ENCODE measurements around the gene SUSD2.

The SUSD2 gene

DNA sequence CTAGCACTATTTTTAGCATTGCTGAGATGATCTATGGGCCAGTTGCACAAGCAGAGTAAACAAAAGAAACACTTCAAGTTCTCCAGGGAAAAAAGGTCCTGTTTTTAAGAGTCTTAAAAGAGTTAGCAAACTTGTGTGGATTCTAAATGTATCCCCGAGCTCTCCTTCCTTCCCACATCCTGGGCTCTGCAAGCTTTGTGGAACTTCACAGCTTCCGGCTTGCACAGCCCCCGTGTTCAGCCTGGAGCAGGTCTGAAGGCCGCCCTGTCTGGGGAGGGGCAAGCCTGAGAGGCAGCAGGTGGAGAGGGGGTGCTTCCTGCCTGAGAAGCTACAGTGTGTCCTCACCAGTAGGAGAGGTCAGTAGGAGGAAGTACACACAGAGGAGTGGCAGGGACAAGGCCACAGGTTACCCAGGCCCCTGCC lies 35.1 kb upstream of the SUSD2 start:
- Mint-ChIP-seq H3K9me3 (no peaks in the 10 kb centered on the region), H3K27ac (peak overlapping the region; percentile 69), H3K36me3 (ENCODE audit: low read depth) (peaks cover 36% of the 10 kb centered on the region), H3K4me1 (ENCODE audit: low read depth) (peaks cover 73% of the 10 kb centered on the region), H3K4me3 (no peak overlapping the region), H3K27me3 (no peaks in the 10 kb centered on the region)
- no peak for DNase-seq

GRCh38 chr22:24146791-24147353 lies 34.4 kb upstream of the SUSD2 start:
- Mint-ChIP-seq H3K4me1 (ENCODE audit: low read depth) (peaks cover 73% of the 10 kb centered on the region), H3K4me3 (no peak overlapping the region), H3K36me3 (ENCODE audit: low read depth) (peaks cover 35% of the 10 kb centered on the region), H3K27me3 (no peaks in the 10 kb centered on the region), H3K27ac (peak overlapping the region; percentile 44), H3K9me3 (no peaks in the 10 kb centered on the region)
- no peak for DNase-seq

- no peak for DNase-seq
- Mint-ChIP-seq H3K36me3 (ENCODE audit: low read depth) (peaks cover 34% of the 10 kb centered on the region), H3K27me3 (no peaks in the 10 kb centered on the region), H3K4me1 (ENCODE audit: low read depth) (peaks cover 70% of the 10 kb centered on the region), H3K27ac (peak overlapping the region; percentile 62), H3K9me3 (no peaks in the 10 kb centered on the region), H3K4me3 (no peak overlapping the region)
Observed at GRCh38 chr22:24147666-24148065, 33.6 kb upstream of the SUSD2 start.

DNA sequence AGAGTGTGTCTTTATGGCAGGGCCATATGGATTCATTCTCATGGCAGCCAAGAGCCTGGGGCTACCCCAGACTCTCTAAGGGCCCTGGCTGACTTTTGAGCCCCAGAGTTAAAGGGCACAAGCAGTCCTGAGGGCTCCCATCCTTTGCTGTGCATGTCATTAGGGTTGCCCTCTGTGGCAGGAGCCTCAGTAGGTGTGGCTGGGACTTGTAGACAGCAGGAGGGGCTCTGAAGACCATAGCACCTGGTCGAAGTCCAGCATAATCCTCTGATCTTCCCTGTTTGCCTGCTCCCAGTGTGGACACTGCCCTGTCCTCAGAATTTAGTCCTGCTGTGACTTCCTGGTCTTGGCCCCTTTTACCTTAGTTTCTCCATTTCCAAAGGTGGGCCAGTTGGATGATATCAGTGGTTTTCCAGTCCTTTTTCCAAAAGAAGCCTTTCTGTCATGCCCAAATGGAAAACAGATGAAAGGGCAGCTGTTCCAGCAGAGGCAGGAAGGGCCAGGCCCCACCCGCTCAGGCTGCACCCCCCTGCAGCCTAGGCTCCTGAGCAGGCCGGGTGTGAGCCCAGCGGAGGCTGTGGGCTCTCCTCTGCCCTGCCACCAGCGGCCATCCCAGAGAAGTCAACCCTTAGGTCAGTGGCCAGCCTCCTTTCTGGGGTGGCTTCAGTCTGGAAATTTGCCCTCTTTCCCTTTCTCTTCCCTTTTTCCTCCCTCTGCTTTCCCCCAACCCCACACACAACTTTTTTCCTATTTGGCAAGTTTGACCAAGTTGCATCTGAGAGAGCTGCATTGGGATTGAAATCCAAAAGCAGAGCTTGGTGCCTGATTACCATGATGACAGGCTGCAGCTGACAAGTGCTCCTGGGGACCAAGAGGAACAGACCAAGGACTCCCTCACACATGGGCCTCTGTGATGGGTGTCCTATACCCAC lies 32.8 kb upstream of the SUSD2 start:
- Mint-ChIP-seq H3K4me1 (ENCODE audit: low read depth) (peaks cover 71% of the 10 kb centered on the region), H3K27me3 (no peaks in the 10 kb centered on the region), H3K9me3 (no peaks in the 10 kb centered on the region), H3K27ac (peak overlapping the region; percentile 67), H3K36me3 (ENCODE audit: low read depth) (peaks cover 28% of the 10 kb centered on the region), H3K4me3 (no peak overlapping the region)
- DNase-seq = no peak

GRCh38 chr22:24149198-24149590 lies 32.1 kb upstream of the SUSD2 start:
- peaks cover 71% of the 10 kb centered on the region for H3K4me1 Mint-ChIP-seq (ENCODE audit: low read depth)
- no peaks in the 10 kb centered on the region for H3K27me3 Mint-ChIP-seq
- H3K4me3 Mint-ChIP-seq = no peak overlapping the region
- peak overlapping the region; percentile 66 for H3K27ac Mint-ChIP-seq
- H3K36me3 Mint-ChIP-seq (ENCODE audit: low read depth) = peaks cover 22% of the 10 kb centered on the region
- no peak for DNase-seq
- no peaks in the 10 kb centered on the region for H3K9me3 Mint-ChIP-seq

DNA sequence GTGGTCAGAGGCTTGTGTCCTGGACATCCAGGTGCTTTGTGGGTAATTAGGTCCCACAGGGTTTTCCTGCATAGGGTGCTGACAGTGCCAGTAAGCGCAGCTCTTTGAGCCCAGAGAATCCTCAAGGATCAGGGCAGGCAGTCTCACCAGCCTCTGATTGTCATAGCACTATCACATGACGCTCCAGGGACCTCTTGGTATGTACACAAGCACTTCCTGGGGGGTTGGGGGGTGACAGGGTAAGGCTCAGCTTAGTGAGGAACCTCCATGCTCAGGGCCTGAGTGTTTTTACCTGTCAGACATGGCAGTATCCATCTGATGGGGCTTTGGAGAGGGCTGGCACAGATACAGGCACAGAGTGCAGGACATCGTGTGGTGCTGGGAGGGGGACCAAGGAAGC lies 27.9 kb upstream of the SUSD2 start:
- peaks cover 75% of the 10 kb centered on the region for H3K4me1 Mint-ChIP-seq (ENCODE audit: low read depth)
- H3K27me3 Mint-ChIP-seq = no peaks in the 10 kb centered on the region
- H3K27ac Mint-ChIP-seq = peak overlapping the region; percentile 76
- DNase-seq = peak; percentile 46
- peaks cover 22% of the 10 kb centered on the region for H3K36me3 Mint-ChIP-seq (ENCODE audit: low read depth)
- no peaks in the 10 kb centered on the region for H3K9me3 Mint-ChIP-seq
- no peak overlapping the region for H3K4me3 Mint-ChIP-seq

DNA sequence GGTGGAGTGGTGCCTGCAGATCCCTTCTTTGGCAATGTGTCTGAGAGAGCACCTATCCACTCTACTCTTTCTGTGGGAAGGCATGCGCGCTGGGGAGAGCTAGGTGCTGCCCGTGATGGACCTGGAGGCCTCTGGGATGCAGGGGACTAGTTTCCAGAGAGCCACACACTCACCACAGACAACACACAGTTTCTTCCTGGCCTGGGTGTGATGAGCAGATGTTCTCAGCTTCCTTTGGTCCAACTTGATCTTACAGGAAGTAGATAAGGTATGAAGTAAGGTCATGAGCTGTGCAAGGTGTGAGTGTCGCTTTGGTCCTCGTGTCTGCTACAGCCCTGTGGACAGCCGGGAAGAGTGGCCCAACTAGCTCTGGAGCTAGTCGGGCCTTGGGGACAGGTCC lies 27.3 kb upstream of the SUSD2 start:
- Mint-ChIP-seq H3K9me3 (no peaks in the 10 kb centered on the region), H3K4me3 (no peak overlapping the region), H3K27me3 (no peaks in the 10 kb centered on the region), H3K36me3 (ENCODE audit: low read depth) (peaks cover 20% of the 10 kb centered on the region), H3K4me1 (ENCODE audit: low read depth) (peaks cover 77% of the 10 kb centered on the region), H3K27ac (peak overlapping the region; percentile 76)
- DNase-seq = no peak

DNA sequence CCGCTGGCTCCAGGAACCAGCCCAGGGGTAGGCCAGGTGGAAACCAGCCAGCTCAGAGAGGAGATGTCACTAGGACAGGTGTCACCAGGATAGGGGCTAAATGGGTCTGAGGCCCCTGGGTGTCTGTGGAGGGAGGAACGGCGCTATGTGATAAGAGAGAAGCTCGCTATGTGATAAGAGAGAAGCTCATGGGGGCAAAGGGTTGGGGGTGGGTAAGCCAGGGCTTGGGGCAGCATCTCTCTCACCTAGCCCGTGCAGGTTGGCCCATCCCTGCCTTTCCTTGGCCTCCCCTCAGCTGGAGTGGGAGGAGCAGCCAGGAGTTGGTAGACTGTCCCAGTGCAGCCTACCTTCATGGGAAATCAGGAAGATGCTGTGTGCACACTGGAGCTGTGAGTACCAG lies 26.5 kb upstream of the SUSD2 start:
- H3K27ac Mint-ChIP-seq = peak overlapping the region; percentile 14
- peaks cover 21% of the 10 kb centered on the region for H3K36me3 Mint-ChIP-seq (ENCODE audit: low read depth)
- H3K4me3 Mint-ChIP-seq = no peak overlapping the region
- H3K9me3 Mint-ChIP-seq = no peaks in the 10 kb centered on the region
- no peak for DNase-seq
- H3K4me1 Mint-ChIP-seq (ENCODE audit: low read depth) = peaks cover 78% of the 10 kb centered on the region
- no peaks in the 10 kb centered on the region for H3K27me3 Mint-ChIP-seq

GRCh38 chr22:24155627-24156140 lies 25.6 kb upstream of the SUSD2 start:
- Mint-ChIP-seq H3K9me3 (no peaks in the 10 kb centered on the region), H3K27ac (peak overlapping the region; percentile 47), H3K36me3 (ENCODE audit: low read depth) (peaks cover 24% of the 10 kb centered on the region), H3K4me1 (ENCODE audit: low read depth) (peaks cover 83% of the 10 kb centered on the region), H3K4me3 (peak overlapping the region; percentile 59), H3K27me3 (no peaks in the 10 kb centered on the region)
- DNase-seq = peak; percentile 71

DNA sequence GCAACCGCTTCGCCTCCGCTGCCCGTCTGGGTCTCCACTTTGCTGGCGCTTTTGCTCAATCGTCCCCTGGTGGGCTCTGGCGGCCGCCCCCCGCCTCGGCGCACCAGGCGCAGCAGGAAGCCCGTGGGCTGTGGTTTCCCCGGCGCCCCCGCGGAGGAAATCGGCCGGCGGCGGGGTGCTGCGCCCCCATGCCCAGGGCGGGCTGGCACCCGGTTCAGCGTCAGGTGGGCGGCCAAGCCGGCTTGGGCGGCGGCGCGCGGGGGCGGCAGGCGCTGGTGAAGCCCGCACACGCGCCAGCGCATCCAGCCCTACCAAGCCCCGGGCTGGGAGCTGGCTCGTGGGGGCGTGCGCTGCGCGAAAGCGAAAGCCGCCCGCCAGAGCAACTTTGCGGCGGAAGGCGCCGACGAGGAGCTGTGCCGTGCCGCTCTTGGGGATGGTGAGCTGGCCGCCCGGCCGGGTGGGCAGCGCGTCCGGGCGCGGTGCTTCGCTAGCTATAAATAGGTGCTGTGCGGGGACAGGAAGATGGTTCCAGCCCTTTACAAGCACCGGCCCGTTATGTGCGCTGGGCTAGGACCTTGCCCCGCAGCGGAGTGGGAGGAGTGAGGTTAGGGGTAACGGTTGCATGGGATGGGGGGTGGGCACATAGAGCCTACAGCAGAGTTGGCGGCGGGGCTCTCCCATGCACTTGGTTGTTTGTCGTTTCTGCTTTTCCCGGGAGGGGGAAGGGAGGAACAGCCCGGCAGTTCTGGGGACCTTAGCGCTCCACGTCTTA lies 25.0 kb upstream of the SUSD2 start:
- Mint-ChIP-seq H3K36me3 (ENCODE audit: low read depth) (peaks cover 25% of the 10 kb centered on the region), H3K4me1 (ENCODE audit: low read depth) (peaks cover 85% of the 10 kb centered on the region), H3K4me3 (peak overlapping the region; percentile 82), H3K9me3 (no peaks in the 10 kb centered on the region), H3K27me3 (no peaks in the 10 kb centered on the region), H3K27ac (peak overlapping the region; percentile 89)
- DNase-seq = peak; percentile 79

DNA sequence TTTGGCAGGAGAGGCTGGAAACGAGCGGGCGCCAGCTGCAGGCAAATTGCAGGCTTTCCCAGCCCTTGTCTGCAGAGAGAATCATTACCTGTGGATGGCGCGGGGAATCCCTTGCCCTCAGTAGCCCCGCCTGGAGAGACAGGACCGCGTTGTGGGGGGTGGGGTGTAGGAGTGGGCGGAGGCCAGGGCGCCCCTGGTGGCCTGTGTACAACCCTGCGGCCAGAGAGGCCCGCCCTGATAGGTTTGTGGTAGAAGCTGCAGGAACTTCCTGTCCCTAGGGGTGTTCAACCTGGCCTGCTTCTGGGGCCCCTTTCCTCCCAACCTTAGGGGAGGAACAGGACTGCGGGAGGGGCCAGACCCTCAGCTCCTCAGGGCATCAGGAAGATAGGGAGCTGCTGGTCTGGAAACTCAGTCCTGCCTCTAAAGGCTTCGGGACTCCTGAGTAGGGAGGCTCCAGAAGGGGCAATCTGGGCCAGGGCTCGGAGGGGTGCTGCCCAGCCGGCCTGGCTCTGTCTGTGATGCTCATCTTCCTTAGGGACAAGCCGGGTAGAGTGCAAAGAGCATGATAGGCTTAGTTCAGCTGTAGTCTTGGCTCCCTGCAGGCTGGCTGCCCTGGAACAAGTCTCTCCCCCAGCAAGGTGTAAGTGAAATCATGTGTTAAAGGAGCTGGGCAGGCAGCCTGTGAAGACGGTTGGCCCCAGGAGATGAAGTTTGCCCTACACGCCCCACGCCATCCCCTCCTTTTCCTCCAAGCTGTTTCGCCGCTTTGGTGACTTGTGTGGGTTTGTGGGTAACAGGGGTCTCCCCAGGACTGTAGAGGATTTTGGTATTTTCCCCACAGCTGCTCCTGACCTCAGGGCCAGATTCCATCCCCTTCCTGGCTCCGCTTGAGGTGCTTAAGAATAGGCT lies 24.1 kb upstream of the SUSD2 start:
- H3K9me3 Mint-ChIP-seq = no peaks in the 10 kb centered on the region

DNA sequence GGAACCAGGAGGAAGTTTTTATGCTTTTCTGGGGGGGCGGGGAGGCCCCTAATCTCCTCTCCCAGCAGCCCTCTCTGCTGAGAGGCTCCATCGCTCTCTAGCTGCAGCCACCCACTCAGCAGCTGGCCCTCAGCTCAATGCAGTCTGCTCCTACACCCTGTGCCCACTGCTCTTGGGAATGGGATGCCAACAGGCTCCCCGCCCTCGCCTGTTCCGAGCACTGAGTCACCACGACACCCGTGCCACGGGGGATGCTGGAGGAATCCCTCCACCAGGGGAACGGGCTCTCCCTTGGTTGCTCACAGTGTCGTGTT lies 23.5 kb upstream of the SUSD2 start:
- Mint-ChIP-seq H3K9me3 (no peaks in the 10 kb centered on the region), H3K27ac (peak overlapping the region; percentile 89), H3K36me3 (ENCODE audit: low read depth) (peaks cover 26% of the 10 kb centered on the region), H3K4me1 (ENCODE audit: low read depth) (peaks cover 82% of the 10 kb centered on the region), H3K4me3 (peak overlapping the region; percentile 82), H3K27me3 (no peaks in the 10 kb centered on the region)
- no peak for DNase-seq

More for the DNA sequence above, 24.1 kb upstream of the SUSD2 start:
- Mint-ChIP-seq H3K27ac (peak overlapping the region; percentile 89), H3K4me1 (ENCODE audit: low read depth) (peaks cover 83% of the 10 kb centered on the region), H3K36me3 (ENCODE audit: low read depth) (peaks cover 23% of the 10 kb centered on the region), H3K4me3 (peak overlapping the region; percentile 82), H3K27me3 (no peaks in the 10 kb centered on the region)
- peak; percentile 83 for DNase-seq

GRCh38 chr22:24159650-24160049 lies 21.6 kb upstream of the SUSD2 start:
- no peaks in the 10 kb centered on the region for H3K9me3 Mint-ChIP-seq
- DNase-seq = no peak
- H3K4me1 Mint-ChIP-seq (ENCODE audit: low read depth) = peaks cover 64% of the 10 kb centered on the region
- H3K36me3 Mint-ChIP-seq (ENCODE audit: low read depth) = peaks cover 35% of the 10 kb centered on the region
- H3K27me3 Mint-ChIP-seq = no peaks in the 10 kb centered on the region
- no peak overlapping the region for H3K4me3 Mint-ChIP-seq
- peak overlapping the region; percentile 82 for H3K27ac Mint-ChIP-seq

- Mint-ChIP-seq H3K9me3 (no peaks in the 10 kb centered on the region), H3K36me3 (ENCODE audit: low read depth) (peaks cover 41% of the 10 kb centered on the region), H3K27ac (peak overlapping the region; percentile 82), H3K4me1 (ENCODE audit: low read depth) (peaks cover 55% of the 10 kb centered on the region), H3K4me3 (no peak overlapping the region), H3K27me3 (no peaks in the 10 kb centered on the region)
- DNase-seq = no peak
Observed at GRCh38 chr22:24160546-24160945, 20.7 kb upstream of the SUSD2 start.
